SK-N-SH (cell line): ENCODE data around the gene MAPRE3. TPM values are rescaled to one million over a fixed set of nuclear protein-coding genes. Genes with fewer than 3 reads are reported as not detected.

Experiments
- CTCF ChIA-PET: fragments of 300-600, 350-600 bp; formaldehyde crosslinking; extraction: SDS; loops from one replicate; lab custom pipeline; 2021; lab: Yijun Ruan, JAX
- POLR2A ChIA-PET: fragments of 350-600 bp; sonication (Branson Sonifier 250); formaldehyde crosslinking; extraction: SDS; loops from one replicate; lab custom pipeline; 2020; ENCODE audit warnings: antibody characterized with exemption, inconsistent platforms; lab: Yijun Ruan, JAX
- DNase-seq: peaks from one replicate; pipeline ENCODE4 v3.0.0; 2012
- H2AFZ ChIP-seq: fragments of 200-600 bp; sonication (generic); 2 replicates; pipeline ENCODE4 v1.8.1; 2016; ENCODE audit warnings: antibody characterized with exemption, mild to moderate bottlenecking, low read depth
- H3F3A ChIP-seq: fragments of 200-600 bp; sonication (generic); replicated peaks from 2 replicates; pipeline ENCODE3; 2016; ENCODE audit warnings: antibody characterized with exemption, mild to moderate bottlenecking; ENCODE audit not compliant: insufficient read depth
- H3K27ac ChIP-seq, 2 experiments: fragments of 200-500 bp in 1 of 2; fragments of 200-600 bp in 1 of 2; sonication (Bioruptor generic) in 1 of 2; sonication (generic), shearing (Covaris generic) in 1 of 2; 2 replicates each; pipeline versions ENCODE4 v1.5.1 to v1.6.1; 2014 to 2016; ENCODE audit warnings: low read depth in 2 of 2, inconsistent platforms in 1 of 2, low read length in 1 of 2, mild to moderate bottlenecking in 1 of 2, mixed read lengths in 1 of 2
- H3K27me3 ChIP-seq: fragments of 200-600 bp; sonication (generic), shearing (Covaris generic); 2 replicates; pipeline ENCODE4 v1.6.1; 2016; ENCODE audit warnings: mixed run types; ENCODE audit not compliant: insufficient read depth
- H3K36me3 ChIP-seq, 2 experiments: fragments of 200-500 bp in 1 of 2; fragments of 200-600 bp in 1 of 2; sonication (Bioruptor generic) in 1 of 2; sonication (generic) in 1 of 2; replicated peaks in 1 of 2; 2 replicates each; pipeline versions ENCODE3 to v1.5.1; 2014 to 2016; ENCODE audit warnings: low read length in 1 of 2, mild to moderate bottlenecking in 1 of 2; ENCODE audit not compliant: insufficient read depth in 2 of 2, control insufficient read depth in 1 of 2
- H3K4me1 ChIP-seq, 2 experiments: fragments of 200-500 bp in 1 of 2; fragments of 200-600 bp in 1 of 2; sonication (Bioruptor generic) in 1 of 2; sonication (generic), shearing (Covaris generic) in 1 of 2; 2 replicates each; pipeline versions ENCODE4 v1.5.1 to v1.6.1; 2014 to 2016; ENCODE audit warnings: low read depth in 1 of 2, low read length in 1 of 2, mixed run types in 1 of 2; ENCODE audit not compliant: insufficient read depth in 2 of 2, control insufficient read depth in 1 of 2
- H3K4me2 ChIP-seq: fragments of 200-600 bp; sonication (generic), shearing (Covaris generic); 2 replicates; pipeline ENCODE4 v1.6.1; 2017; ENCODE audit warnings: mixed run types
- H3K4me3 ChIP-seq, 2 experiments: fragments of 200-500 bp in 1 of 2; fragments of 200-600 bp in 1 of 2; sonication (Bioruptor generic) in 1 of 2; sonication (generic), shearing (Covaris generic) in 1 of 2; 2 replicates each; pipeline versions ENCODE4 v1.5.1 to v1.8.1; 2014 to 2016; ENCODE audit warnings: low read depth in 2 of 2, inconsistent platforms in 1 of 2, low read length in 1 of 2, mild to moderate bottlenecking in 1 of 2, mixed read lengths in 1 of 2, moderate library complexity in 1 of 2
- H3K79me2 ChIP-seq: fragments of 200-600 bp; sonication (generic); 2 replicates; pipeline ENCODE4 v1.8.1; 2017; ENCODE audit warnings: mild to moderate bottlenecking; ENCODE audit not compliant: insufficient read depth
- H3K9ac ChIP-seq: fragments of 200-600 bp; sonication (generic); 2 replicates; pipeline ENCODE4 v1.6.1; 2017; ENCODE audit warnings: mixed run types
- H3K9me2 ChIP-seq: fragments of 200-600 bp; sonication (generic); 2 replicates; pipeline ENCODE4 v1.6.1; 2017; ENCODE audit warnings: mixed run types
- H3K9me3 ChIP-seq: fragments of 200-600 bp; sonication (generic); 2 replicates; pipeline ENCODE4 v1.6.1; 2017; ENCODE audit warnings: mixed run types, mild to moderate bottlenecking, moderate library complexity
- H4K20me1 ChIP-seq: fragments of 200-600 bp; sonication (generic); 2 replicates; pipeline ENCODE4 v1.6.1; 2017; ENCODE audit warnings: mild to moderate bottlenecking, mixed run types; ENCODE audit not compliant: insufficient read depth
- FOSL2 ChIP-seq: IDR thresholded peaks from 2 replicates; pipeline ENCODE4 v1.4.0; 2012; ENCODE audit warnings: low read depth, mild to moderate bottlenecking, moderate library complexity, borderline replicate concordance
- NFIC ChIP-seq: IDR thresholded peaks from 2 replicates; pipeline ENCODE4 v1.4.0; 2012; ENCODE audit warnings: borderline replicate concordance
- POLR2AphosphoS5 ChIP-seq: IDR thresholded peaks from 2 replicates; pipeline ENCODE4 v1.6.1; 2012; ENCODE audit warnings: low read depth, low read length
- TEAD4 ChIP-seq: IDR thresholded peaks from 2 replicates; pipeline ENCODE4 v1.4.0; 2012; ENCODE audit warnings: mild to moderate bottlenecking, borderline replicate concordance; ENCODE audit not compliant: insufficient read depth
- WGBS: methylation state at CpG from one replicate; pipeline ENCODE4 v1.1.6; 2017; ENCODE audit warnings: low lambda C conversion rate; 5-methylcytosine and 5-hydroxymethylcytosine counted together
- polyA plus RNA-seq, 3 experiments: library from polyadenylated mRNA; depleted of rRNA; stranded (reverse); fragments of >200 nt; gene quantifications; 2 replicates each; pipeline ENCODE4 v1.2.3, GENCODE V29; 2012
- TF ChIP-seq, protein P1 (sequence below): IDR thresholded peaks from 2 replicates; pipeline ENCODE4 v1.4.0; 2012; ENCODE audit warnings: low read depth, borderline replicate concordance
- TF ChIP-seq, protein P2 (sequence below): IDR thresholded peaks from 2 replicates; pipeline ENCODE4 v1.6.1; 2012; ENCODE audit warnings: mild to moderate bottlenecking, low read depth, low read length, moderate library complexity
- TF ChIP-seq, protein P3 (sequence below): fragments of 150-350 bp; IDR thresholded peaks from 2 replicates; pipeline ENCODE4 v1.6.1; 2017; ENCODE audit warnings: antibody characterized with exemption, low read length, low read depth, borderline replicate concordance
- TF ChIP-seq, protein P4 (sequence below): fragments of 200-600 bp; sonication (generic); IDR thresholded peaks from 2 replicates; pipeline ENCODE4 v1.6.1; 2017; ENCODE audit warnings: antibody characterized with exemption, mild to moderate bottlenecking, moderate library complexity

The MAPRE3 gene
- polyA plus RNA-seq, 1 of the 3 experiments (the other 2 are of a cell fraction) = 24.4 TPM

DNA sequence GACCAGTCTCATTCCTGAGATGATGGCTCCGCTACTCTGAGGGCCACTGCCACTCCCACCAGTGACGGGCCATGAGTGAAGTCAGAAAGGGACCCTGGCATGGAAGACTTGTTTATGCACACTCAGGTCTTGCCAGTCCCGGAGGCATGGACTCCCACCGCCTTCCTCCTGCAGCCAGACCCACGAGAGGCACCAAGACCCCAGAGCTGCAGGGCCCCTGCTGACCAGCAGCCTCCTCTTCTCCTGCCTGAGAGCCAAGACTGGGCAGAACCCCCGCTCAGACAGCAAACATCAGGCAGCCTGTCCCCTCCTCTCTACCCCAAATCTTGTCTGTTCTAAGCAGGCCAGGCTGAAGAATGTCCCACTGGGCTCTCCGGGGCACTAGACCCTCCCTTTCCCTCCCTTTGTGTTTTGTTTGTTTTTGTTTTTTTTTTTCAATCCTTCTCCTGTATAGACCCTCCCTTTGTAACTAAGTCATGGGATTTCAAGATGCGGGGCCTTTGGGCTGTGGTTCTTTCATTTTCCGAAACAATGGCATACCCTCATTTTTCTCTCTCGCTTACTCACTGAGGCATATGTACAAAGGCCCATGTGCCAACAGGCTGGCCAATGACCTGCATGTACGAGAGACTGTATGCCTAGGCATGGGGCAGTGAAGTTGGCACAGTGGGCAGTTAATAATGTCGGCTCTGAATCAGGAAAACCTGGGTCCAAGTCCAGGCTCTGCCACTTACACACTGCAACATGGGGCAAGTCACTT is 24.3 kb upstream of the MAPRE3 start:
- H3K27ac ChIP-seq = no peak overlapping the region
- no peaks in the 10 kb centered on the region for H3K9me2 ChIP-seq
- ChIA-PET CTCF (interaction anchor here (1.0 to 16.0 kb wide), 4 partner anchors 12 to 100 kb away, joined by 3 to 677 read pairs (median 131); partner anchors contain the start of gene DPYSL5), POLR2A (no interaction called here)
- H3K4me2 ChIP-seq = no peak overlapping the region
- no peaks in the 10 kb centered on the region for H4K20me1 ChIP-seq
- peaks cover 0 to 16% of the 10 kb centered on the region in 2 experiments; a peak in 1 of 4 replicates for H3K4me1 ChIP-seq
- no peak for DNase-seq
- no peaks in the 10 kb centered on the region for H3F3A ChIP-seq
- H2AFZ ChIP-seq = no peak overlapping the region
- no peaks in the 10 kb centered on the region for H3K36me3 ChIP-seq
- TF ChIP-seq, protein P1, sequence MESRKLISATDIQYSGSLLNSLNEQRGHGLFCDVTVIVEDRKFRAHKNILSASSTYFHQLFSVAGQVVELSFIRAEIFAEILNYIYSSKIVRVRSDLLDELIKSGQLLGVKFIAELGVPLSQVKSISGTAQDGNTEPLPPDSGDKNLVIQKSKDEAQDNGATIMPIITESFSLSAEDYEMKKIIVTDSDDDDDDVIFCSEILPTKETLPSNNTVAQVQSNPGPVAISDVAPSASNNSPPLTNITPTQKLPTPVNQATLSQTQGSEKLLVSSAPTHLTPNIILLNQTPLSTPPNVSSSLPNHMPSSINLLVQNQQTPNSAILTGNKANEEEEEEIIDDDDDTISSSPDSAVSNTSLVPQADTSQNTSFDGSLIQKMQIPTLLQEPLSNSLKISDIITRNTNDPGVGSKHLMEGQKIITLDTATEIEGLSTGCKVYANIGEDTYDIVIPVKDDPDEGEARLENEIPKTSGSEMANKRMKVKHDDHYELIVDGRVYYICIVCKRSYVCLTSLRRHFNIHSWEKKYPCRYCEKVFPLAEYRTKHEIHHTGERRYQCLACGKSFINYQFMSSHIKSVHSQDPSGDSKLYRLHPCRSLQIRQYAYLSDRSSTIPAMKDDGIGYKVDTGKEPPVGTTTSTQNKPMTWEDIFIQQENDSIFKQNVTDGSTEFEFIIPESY = no peak
- TF ChIP-seq, protein P2, sequence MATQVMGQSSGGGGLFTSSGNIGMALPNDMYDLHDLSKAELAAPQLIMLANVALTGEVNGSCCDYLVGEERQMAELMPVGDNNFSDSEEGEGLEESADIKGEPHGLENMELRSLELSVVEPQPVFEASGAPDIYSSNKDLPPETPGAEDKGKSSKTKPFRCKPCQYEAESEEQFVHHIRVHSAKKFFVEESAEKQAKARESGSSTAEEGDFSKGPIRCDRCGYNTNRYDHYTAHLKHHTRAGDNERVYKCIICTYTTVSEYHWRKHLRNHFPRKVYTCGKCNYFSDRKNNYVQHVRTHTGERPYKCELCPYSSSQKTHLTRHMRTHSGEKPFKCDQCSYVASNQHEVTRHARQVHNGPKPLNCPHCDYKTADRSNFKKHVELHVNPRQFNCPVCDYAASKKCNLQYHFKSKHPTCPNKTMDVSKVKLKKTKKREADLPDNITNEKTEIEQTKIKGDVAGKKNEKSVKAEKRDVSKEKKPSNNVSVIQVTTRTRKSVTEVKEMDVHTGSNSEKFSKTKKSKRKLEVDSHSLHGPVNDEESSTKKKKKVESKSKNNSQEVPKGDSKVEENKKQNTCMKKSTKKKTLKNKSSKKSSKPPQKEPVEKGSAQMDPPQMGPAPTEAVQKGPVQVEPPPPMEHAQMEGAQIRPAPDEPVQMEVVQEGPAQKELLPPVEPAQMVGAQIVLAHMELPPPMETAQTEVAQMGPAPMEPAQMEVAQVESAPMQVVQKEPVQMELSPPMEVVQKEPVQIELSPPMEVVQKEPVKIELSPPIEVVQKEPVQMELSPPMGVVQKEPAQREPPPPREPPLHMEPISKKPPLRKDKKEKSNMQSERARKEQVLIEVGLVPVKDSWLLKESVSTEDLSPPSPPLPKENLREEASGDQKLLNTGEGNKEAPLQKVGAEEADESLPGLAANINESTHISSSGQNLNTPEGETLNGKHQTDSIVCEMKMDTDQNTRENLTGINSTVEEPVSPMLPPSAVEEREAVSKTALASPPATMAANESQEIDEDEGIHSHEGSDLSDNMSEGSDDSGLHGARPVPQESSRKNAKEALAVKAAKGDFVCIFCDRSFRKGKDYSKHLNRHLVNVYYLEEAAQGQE = no peak
- TF ChIP-seq FOSL2 (no peak), NFIC (no peak), POLR2AphosphoS5 (no peak), TEAD4 (no peak)
- TF ChIP-seq, protein P3, sequence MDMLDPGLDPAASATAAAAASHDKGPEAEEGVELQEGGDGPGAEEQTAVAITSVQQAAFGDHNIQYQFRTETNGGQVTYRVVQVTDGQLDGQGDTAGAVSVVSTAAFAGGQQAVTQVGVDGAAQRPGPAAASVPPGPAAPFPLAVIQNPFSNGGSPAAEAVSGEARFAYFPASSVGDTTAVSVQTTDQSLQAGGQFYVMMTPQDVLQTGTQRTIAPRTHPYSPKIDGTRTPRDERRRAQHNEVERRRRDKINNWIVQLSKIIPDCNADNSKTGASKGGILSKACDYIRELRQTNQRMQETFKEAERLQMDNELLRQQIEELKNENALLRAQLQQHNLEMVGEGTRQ = no peak
- TF ChIP-seq, protein P4, sequence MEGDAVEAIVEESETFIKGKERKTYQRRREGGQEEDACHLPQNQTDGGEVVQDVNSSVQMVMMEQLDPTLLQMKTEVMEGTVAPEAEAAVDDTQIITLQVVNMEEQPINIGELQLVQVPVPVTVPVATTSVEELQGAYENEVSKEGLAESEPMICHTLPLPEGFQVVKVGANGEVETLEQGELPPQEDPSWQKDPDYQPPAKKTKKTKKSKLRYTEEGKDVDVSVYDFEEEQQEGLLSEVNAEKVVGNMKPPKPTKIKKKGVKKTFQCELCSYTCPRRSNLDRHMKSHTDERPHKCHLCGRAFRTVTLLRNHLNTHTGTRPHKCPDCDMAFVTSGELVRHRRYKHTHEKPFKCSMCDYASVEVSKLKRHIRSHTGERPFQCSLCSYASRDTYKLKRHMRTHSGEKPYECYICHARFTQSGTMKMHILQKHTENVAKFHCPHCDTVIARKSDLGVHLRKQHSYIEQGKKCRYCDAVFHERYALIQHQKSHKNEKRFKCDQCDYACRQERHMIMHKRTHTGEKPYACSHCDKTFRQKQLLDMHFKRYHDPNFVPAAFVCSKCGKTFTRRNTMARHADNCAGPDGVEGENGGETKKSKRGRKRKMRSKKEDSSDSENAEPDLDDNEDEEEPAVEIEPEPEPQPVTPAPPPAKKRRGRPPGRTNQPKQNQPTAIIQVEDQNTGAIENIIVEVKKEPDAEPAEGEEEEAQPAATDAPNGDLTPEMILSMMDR = no peak
- no peak overlapping the region for H3K9ac ChIP-seq
- no peak overlapping the region for H3K4me3 ChIP-seq
- no peaks in the 10 kb centered on the region for H3K9me3 ChIP-seq
- H3K27me3 ChIP-seq = peaks cover 34% of the 10 kb centered on the region; the same call in 1 of the 2 replicates
- H3K79me2 ChIP-seq = no peaks in the 10 kb centered on the region
- WGBS = 78% methylated on average over 12 of the region's 12 CpGs
